H1 (cell line): ENCODE data around the gene KLRC2. TPM values are rescaled to one million over a fixed set of nuclear protein-coding genes. Genes with fewer than 3 reads are reported as not detected.

Experiments
- CTCF ChIA-PET: fragments of 300-600 bp; sonication (Branson Sonifier 250); formaldehyde crosslinking; loops from one replicate; lab custom pipeline; 2021; ENCODE audit not compliant: partially characterized antibody; lab: Charles Lee
- POLR2A ChIA-PET: fragments of 300-600 bp; sonication (Branson Sonifier 250); formaldehyde crosslinking; loops from one replicate; lab custom pipeline; 2021; ENCODE audit warnings: inconsistent platforms; ENCODE audit not compliant: partially characterized antibody; lab: Charles Lee
- DNase-seq, 2 experiments: peaks; one replicate each; pipeline versions ENCODE4 v3.0.0 to v3.0.0-alpha.2; 2010 to 2022; ENCODE audit warnings: low spot score in 2 of 2, low read depth in 1 of 2, mixed read lengths in 1 of 2
- FAIRE-seq: peaks from 2 replicates; lab custom pipeline; 2011; peaks lifted over from hg19 to GRCh38; lab: Jason Lieb, UNC
- H2AFZ ChIP-seq: 2 replicates; pipeline ENCODE4 v1.8.1; 2012; ENCODE audit warnings: low read length, inconsistent platforms
- H2AK5ac ChIP-seq: 2 replicates; pipeline ENCODE4 v1.6.1; 2013; ENCODE audit warnings: low read depth, low read length
- H2BK120ac ChIP-seq: replicated peaks from 2 replicates; pipeline ENCODE3; 2013; ENCODE audit warnings: low read depth, low read length, inconsistent platforms
- H2BK12ac ChIP-seq: 2 replicates; pipeline ENCODE4 v1.6.1; 2013; ENCODE audit warnings: low read depth, low read length
- H2BK15ac ChIP-seq: 2 replicates; pipeline ENCODE4 v1.6.1; 2013; ENCODE audit warnings: low read length
- H2BK20ac ChIP-seq: 2 replicates; pipeline ENCODE4 v1.6.1; 2013; ENCODE audit warnings: low read length
- H2BK5ac ChIP-seq: 2 replicates; pipeline ENCODE4 v1.6.1; 2013; ENCODE audit warnings: low read depth, low read length
- H3K14ac ChIP-seq: 2 replicates; pipeline ENCODE4 v1.6.1; 2013; ENCODE audit warnings: inconsistent platforms; ENCODE audit not compliant: insufficient read length
- H3K18ac ChIP-seq: 2 replicates; pipeline ENCODE4 v1.6.1; 2013; ENCODE audit warnings: low read length; ENCODE audit errors: extremely low read depth
- H3K23ac ChIP-seq: 2 replicates; pipeline ENCODE4 v1.6.1; 2013; ENCODE audit warnings: inconsistent platforms; ENCODE audit not compliant: insufficient read length
- H3K23me2 ChIP-seq: 2 replicates; pipeline ENCODE4 v1.6.1; 2013; ENCODE audit warnings: low read depth, low read length
- H3K27ac ChIP-seq: 2 replicates; pipeline ENCODE4 v1.6.1; 2011; ENCODE audit warnings: low read depth, low read length, inconsistent platforms
- H3K27me3 ChIP-seq, 4 experiments: replicated peaks in 1 of 4; 1 replicate in 1 of 4; 2 replicates in 3 of 4; pipeline versions ENCODE4 v1.6.1 to v1.8.1; 2011 to 2013; ENCODE audit warnings: low read length in 3 of 4, mild to moderate bottlenecking in 3 of 4, inconsistent platforms in 2 of 4, mixed read lengths in 2 of 4, moderate library complexity in 1 of 4; ENCODE audit not compliant: control insufficient read depth in 3 of 4, insufficient read depth in 3 of 4; ENCODE audit errors: extremely low read depth in 1 of 4
- H3K36me3 ChIP-seq, 4 experiments: 2 replicates each; pipeline versions ENCODE4 v1.6.1 to v1.8.1; 2011 to 2013; ENCODE audit warnings: mild to moderate bottlenecking in 4 of 4, low read length in 3 of 4, moderate library complexity in 2 of 4, control low read depth in 1 of 4, inconsistent platforms in 1 of 4; ENCODE audit not compliant: insufficient read depth in 4 of 4, control insufficient read depth in 2 of 4
- H3K4ac ChIP-seq: replicated peaks from 2 replicates; pipeline ENCODE3; 2013; ENCODE audit warnings: low read length, low read depth, mixed read lengths, inconsistent platforms; ENCODE audit not compliant: insufficient read length
- H3K4me1 ChIP-seq, 4 experiments: replicated peaks in 1 of 4; 1 replicate in 1 of 4; 2 replicates in 3 of 4; pipeline versions ENCODE4 v1.6.1 to v1.8.1; 2011 to 2013; ENCODE audit warnings: low read length in 3 of 4, inconsistent platforms in 2 of 4, mixed read lengths in 1 of 4; ENCODE audit not compliant: insufficient read depth in 4 of 4, control insufficient read depth in 3 of 4
- H3K4me2 ChIP-seq, 2 experiments: 2 replicates each; pipeline versions ENCODE4 v1.6.1 to v1.8.1; 2011 to 2013; ENCODE audit warnings: low read depth in 2 of 2, low read length in 2 of 2, control low read depth in 1 of 2, inconsistent platforms in 1 of 2, mild to moderate bottlenecking in 1 of 2; ENCODE audit not compliant: insufficient read depth in 1 of 2
- H3K4me3 ChIP-seq, 4 experiments: fragments of 200-600, 300-600 bp in 1 of 4; sonication (generic), shearing (Covaris generic), sonication (Bioruptor Twin) in 1 of 4; 2 replicates each; pipeline versions ENCODE4 v1.5.1 to v1.8.1; 2011 to 2016; ENCODE audit warnings: low read length in 4 of 4, low read depth in 3 of 4, control low read depth in 2 of 4, inconsistent platforms in 2 of 4, mild to moderate bottlenecking in 2 of 4, mixed read lengths in 1 of 4, moderate library complexity in 1 of 4; ENCODE audit not compliant: insufficient read depth in 2 of 4; ENCODE audit errors: extremely low read depth in 1 of 4
- H3K56ac ChIP-seq: replicated peaks from 2 replicates; pipeline ENCODE3; 2013; ENCODE audit warnings: low read depth, mild to moderate bottlenecking, mixed read lengths, low read length, inconsistent platforms; ENCODE audit not compliant: insufficient read length
- H3K79me1 ChIP-seq: 2 replicates; pipeline ENCODE4 v1.6.1; 2013; ENCODE audit warnings: low read depth, low read length, control low read depth
- H3K79me2 ChIP-seq, 2 experiments: 2 replicates each; pipeline versions ENCODE4 v1.6.1 to v1.8.1; 2012 to 2013; ENCODE audit warnings: low read length in 2 of 2, mild to moderate bottlenecking in 2 of 2, inconsistent platforms in 1 of 2; ENCODE audit not compliant: insufficient read depth in 2 of 2, control insufficient read depth in 1 of 2
- H3K9ac ChIP-seq, 4 experiments: replicated peaks in 1 of 4; 1 replicate in 1 of 4; 2 replicates in 3 of 4; pipeline versions ENCODE4 v1.6.1 to v1.8.1; 2011 to 2013; ENCODE audit warnings: low read depth in 3 of 4, low read length in 3 of 4, control low read depth in 2 of 4, mild to moderate bottlenecking in 2 of 4, moderate library complexity in 2 of 4, inconsistent platforms in 1 of 4; ENCODE audit errors: extremely low read depth in 1 of 4
- H3K9me3 ChIP-seq, 2 experiments: 2 replicates each; pipeline versions ENCODE4 v1.6.1 to v1.8.1; 2012 to 2013; ENCODE audit warnings: mild to moderate bottlenecking in 2 of 2, moderate library complexity in 2 of 2, control low read depth in 1 of 2, inconsistent platforms in 1 of 2, low read depth in 1 of 2, low read length in 1 of 2, mixed read lengths in 1 of 2; ENCODE audit not compliant: insufficient read depth in 2 of 2
- H4K20me1 ChIP-seq, 2 experiments: replicated peaks in 1 of 2; 2 replicates each; pipeline versions ENCODE3 to v1.8.1; 2011 to 2013; ENCODE audit warnings: inconsistent platforms in 2 of 2, low read length in 2 of 2, mild to moderate bottlenecking in 1 of 2; ENCODE audit not compliant: insufficient read depth in 2 of 2, control insufficient read depth in 1 of 2
- H4K5ac ChIP-seq: 2 replicates; pipeline ENCODE4 v1.6.1; 2013; ENCODE audit warnings: low read length, low read depth, mixed read lengths, inconsistent platforms; ENCODE audit not compliant: insufficient read length
- H4K8ac ChIP-seq: 2 replicates; pipeline ENCODE4 v1.8.0; 2013; ENCODE audit warnings: mild to moderate bottlenecking, moderate library complexity, low read length, inconsistent platforms; ENCODE audit not compliant: insufficient read depth; ENCODE audit errors: extremely low read depth
- H4K91ac ChIP-seq: replicated peaks from 2 replicates; pipeline ENCODE3; 2013; ENCODE audit warnings: low read length, mixed read lengths, inconsistent platforms; ENCODE audit not compliant: insufficient read length
- ASH2L ChIP-seq: fragments of 200-600, 300-600 bp; sonication (generic); IDR thresholded peaks from one replicate; pipeline ENCODE4 v1.7.1; 2017; ENCODE audit warnings: low read length
- KDM5A ChIP-seq: fragments of 200-600 bp; IDR thresholded peaks from 2 replicates; pipeline ENCODE4 v1.7.1; 2012; ENCODE audit warnings: mild to moderate bottlenecking, low read length, inconsistent platforms, mixed read lengths
- polyA plus RNA-seq, 7 experiments: library from polyadenylated mRNA; depleted of rRNA in 3 of 7; stranded (reverse) in 5 of 7; unstranded in 2 of 7; fragments of >200 nt in 5 of 7; fragments of 200-250 nt in 2 of 7; gene quantifications; 1 replicate in 5 of 7; 2 replicates in 1 of 7; 4 replicates in 1 of 7; pipeline versions ENCODE4 v1.2.1 to v1.2.3, GENCODE V29; 2011 to 2013; ENCODE audit warnings: missing spikeins in 2 of 7, mixed read lengths in 2 of 7
- total RNA-seq: library from RNA; stranded (reverse); fragmentation: NEBNext Ultra II Directional; extraction: Animal tissue kit (Norgen Biotek cat#: 25700); gene quantifications from 2 replicates; pipeline ENCODE4 v1.2.1, GENCODE V29; 2021

The KLRC2 gene
- total and polyA plus RNA-seq, 2 of the 8 experiments (the other 6 are each of a cell fraction or from before 2014, with no cell fraction given), result not detected

GRCh38 chr12:10404798-10405197, 31.0 kb downstream of the KLRC2 start:
- Histone ChIP-seq H3K4me2 (no peak overlapping the region), H4K8ac (no peak overlapping the region), H2BK15ac (no peak overlapping the region), H4K91ac (no peak overlapping the region), H4K20me1 (no peaks in the 10 kb centered on the region), H4K5ac (no peak overlapping the region), H3K18ac (no peak overlapping the region), H3K9ac (no peak overlapping the region), H2AFZ (no peak overlapping the region), H2BK120ac (no peak overlapping the region), H3K14ac (no peak overlapping the region), H2BK20ac (no peak overlapping the region), H3K36me3 (no peaks in the 10 kb centered on the region), H3K79me2 (no peaks in the 10 kb centered on the region), H3K27me3 (no peaks in the 10 kb centered on the region), H3K9me3 (peaks cover 0 to 5% of the 10 kb centered on the region in 2 experiments; a peak in 1 of 4 replicates), H3K56ac (no peak overlapping the region), H3K79me1 (no peaks in the 10 kb centered on the region), H2BK5ac (no peak overlapping the region), H3K23ac (no peak overlapping the region), H3K23me2 (no peaks in the 10 kb centered on the region), H3K4me1 (no peaks in the 10 kb centered on the region), H3K4me3 (no peak overlapping the region), H3K4ac (no peak overlapping the region), H2BK12ac (no peak overlapping the region), H3K27ac (no peak overlapping the region), H2AK5ac (no peak overlapping the region)
- FAIRE-seq (no peak), DNase-seq (no peak)
- ChIA-PET POLR2A (no interaction called here), CTCF (no interaction called here)
- TF ChIP-seq KDM5A, result no peak
- TF ChIP-seq ASH2L, result no peak
